ENCODE data around the gene ZNF791. TPM values are rescaled to one million over a fixed set of nuclear protein-coding genes. Genes with fewer than 3 reads are reported as not detected.
A peak's percentile ranks its signal among the peaks of the same experiment; 100 is the strongest.

ZNF791 gene
- total and polyA plus RNA-seq, 2 of the 13 experiments (the other 11 are each of a cell fraction or from before 2014, with no cell fraction given) = 12.8 to 17.4 TPM

- TF ChIP-seq ZNF740 (CRISPR knock-in tag; IDR thresholded peaks at IDR 0.05) = no peak
- 0 out of 2 replicates have a peak, but pooled peaks have one; percentile 9 for TF ChIP-seq ZNF841 (CRISPR knock-in tag; IDR thresholded peaks at IDR 0.05; ENCODE audit: borderline replicate concordance)
- TF ChIP-seq NFKB2 (CRISPR knock-in tag; IDR thresholded peaks at IDR 0.05; ENCODE audit: borderline replicate concordance) = peak; percentile 47; the same call in 1 of the 2 replicates
- no peak for TF ChIP-seq MNT (IDR thresholded peaks at IDR 0.05)
- TF ChIP-seq ATF5 (CRISPR knock-in tag; IDR thresholded peaks at IDR 0.05; ENCODE audit: low read depth) = no peak
- TF ChIP-seq ZFP41 (CRISPR knock-in tag; IDR thresholded peaks at IDR 0.05; ENCODE audit: borderline replicate concordance) = no peak; the same call in 1 of the 2 replicates
- TF ChIP-seq ATF7 (IDR thresholded peaks at IDR 0.05) = no peak
- TF ChIP-seq ATF7 (CRISPR knock-in tag; IDR thresholded peaks at IDR 0.05) = 0 out of 2 replicates have a peak, but pooled peaks have one; percentile 16
- no peak for TF ChIP-seq SRF (IDR thresholded peaks at IDR 0.05; ENCODE audit: low read depth, low read length)
- TF ChIP-seq MEIS1 (CRISPR knock-in tag; IDR thresholded peaks at IDR 0.05; ENCODE audit: borderline replicate concordance) = no peak
- no peak; the same call in 1 of the 2 replicates for TF ChIP-seq ZFP37 (CRISPR knock-in tag; IDR thresholded peaks at IDR 0.05; ENCODE audit: borderline replicate concordance)
- TF ChIP-seq NR3C1 (CRISPR knock-in tag; IDR thresholded peaks at IDR 0.05) = no peak
- no peak for TF ChIP-seq HOXD1 (CRISPR knock-in tag; IDR thresholded peaks at IDR 0.05)
- 0 out of 2 replicates have a peak, but pooled peaks have one; percentile 74 for TF ChIP-seq ZNF234 (CRISPR knock-in tag; conservative IDR thresholded peaks at IDR 0.05)
- no peak for TF ChIP-seq ZNF142 (CRISPR knock-in tag; IDR thresholded peaks at IDR 0.05)
- TF ChIP-seq MXD4 (CRISPR knock-in tag; IDR thresholded peaks at IDR 0.05) = peak; percentile 81; the same call in 1 of the 2 replicates
- no peak for TF ChIP-seq ZNF883 (CRISPR knock-in tag; IDR thresholded peaks at IDR 0.05; ENCODE audit: not compliant biosample characterization)
These were observed 58.8 kb downstream of the ZNF791 start (continued) for GRCh38 chr19:12669270-12670158.
